H9 (cell line): Measurements from ENCODE around the gene SHMT1. TPM values are rescaled to one million over a fixed set of nuclear protein-coding genes. Genes with fewer than 3 reads are reported as not detected.

Experiments used
- DNase-seq: peaks from one replicate; pipeline ENCODE4 v3.0.0-alpha.2; 2017
- H2AFZ ChIP-seq: one replicate; pipeline ENCODE4 v1.6.1; 2013; ENCODE audit warnings: mild to moderate bottlenecking, low read length, control low read depth, moderate library complexity
- H2AK5ac ChIP-seq: 2 replicates; pipeline ENCODE4 v1.6.1; 2013; ENCODE audit warnings: low read length, control low read depth, mixed read lengths; ENCODE audit not compliant: insufficient read length
- H2BK120ac ChIP-seq: one replicate; pipeline ENCODE4 v1.6.1; 2013; ENCODE audit warnings: low read depth, mild to moderate bottlenecking, low read length, control low read depth, inconsistent platforms; ENCODE audit not compliant: poor library complexity, severe bottlenecking
- H2BK12ac ChIP-seq: 2 replicates; pipeline ENCODE4 v1.6.1; 2013; ENCODE audit warnings: low read length, control low read depth, mixed read lengths, low read depth; ENCODE audit not compliant: insufficient read length
- H2BK15ac ChIP-seq: 2 replicates; pipeline ENCODE4 v1.6.1; 2013; ENCODE audit warnings: low read depth, low read length, control low read depth
- H2BK20ac ChIP-seq: one replicate; pipeline ENCODE4 v1.6.1; 2013; ENCODE audit warnings: low read depth, mild to moderate bottlenecking, low read length, control low read depth, inconsistent platforms; ENCODE audit not compliant: poor library complexity, severe bottlenecking
- H2BK5ac ChIP-seq: 2 replicates; pipeline ENCODE4 v1.6.1; 2013; ENCODE audit warnings: low read length, control low read depth, mixed read lengths; ENCODE audit not compliant: insufficient read length
- H3K14ac ChIP-seq: 2 replicates; pipeline ENCODE4 v1.6.1; 2013; ENCODE audit warnings: low read length, control low read depth; ENCODE audit not compliant: insufficient read depth
- H3K18ac ChIP-seq: 2 replicates; pipeline ENCODE4 v1.6.1; 2013; ENCODE audit warnings: low read depth, mild to moderate bottlenecking, mixed read lengths, low read length, control low read depth; ENCODE audit not compliant: insufficient read length
- H3K23ac ChIP-seq: 2 replicates; pipeline ENCODE4 v1.6.1; 2013; ENCODE audit warnings: low read length, control low read depth, mixed read lengths, low read depth; ENCODE audit not compliant: insufficient read length
- H3K23me2 ChIP-seq: 2 replicates; pipeline ENCODE4 v1.6.1; 2013; ENCODE audit warnings: low read depth, mild to moderate bottlenecking, mixed read lengths, low read length, control low read depth; ENCODE audit not compliant: insufficient read length, poor library complexity, severe bottlenecking
- H3K27ac ChIP-seq: 2 replicates; pipeline ENCODE4 v1.5.1; 2013; ENCODE audit warnings: low read length, control low read depth, mixed read lengths, low read depth; ENCODE audit not compliant: insufficient read length
- H3K27me3 ChIP-seq: 2 replicates; pipeline ENCODE4 v1.6.1; 2013; ENCODE audit warnings: low read length, control low read depth, inconsistent platforms; ENCODE audit not compliant: insufficient read depth
- H3K4ac ChIP-seq: 2 replicates; pipeline ENCODE4 v1.6.1; 2013; ENCODE audit warnings: low read depth, mild to moderate bottlenecking, control low read depth, inconsistent platforms, low read length, moderate library complexity
- H3K4me1 ChIP-seq: 2 replicates; pipeline ENCODE4 v1.6.1; 2013; ENCODE audit warnings: low read length, control low read depth, inconsistent platforms; ENCODE audit not compliant: insufficient read depth
- H3K4me2 ChIP-seq: 2 replicates; pipeline ENCODE4 v1.6.1; 2013; ENCODE audit warnings: low read length, control low read depth, mixed read lengths; ENCODE audit not compliant: insufficient read length, insufficient read depth
- H3K56ac ChIP-seq: 2 replicates; pipeline ENCODE4 v1.6.1; 2013; ENCODE audit warnings: low read depth, mild to moderate bottlenecking, mixed read lengths, low read length, control low read depth; ENCODE audit not compliant: insufficient read length
- H3K79me1 ChIP-seq: 2 replicates; pipeline ENCODE4 v1.6.1; 2013; ENCODE audit warnings: low read depth, mild to moderate bottlenecking, moderate library complexity, low read length, control low read depth, inconsistent platforms; ENCODE audit not compliant: insufficient read depth, poor library complexity, severe bottlenecking
- H3K79me2 ChIP-seq: 2 replicates; pipeline ENCODE4 v1.6.1; 2013; ENCODE audit warnings: low read length, control low read depth, inconsistent platforms; ENCODE audit not compliant: insufficient read depth
- H3K9ac ChIP-seq: 2 replicates; pipeline ENCODE4 v1.6.1; 2013; ENCODE audit warnings: low read length, control low read depth, mixed read lengths; ENCODE audit not compliant: insufficient read length; ENCODE audit errors: extremely low read depth
- H3K9me3 ChIP-seq: one replicate; pipeline ENCODE4 v1.6.1; 2013; ENCODE audit warnings: low read depth, low read length, inconsistent platforms; ENCODE audit not compliant: control insufficient read depth
- H3T11ph ChIP-seq: one replicate; pipeline ENCODE4 v1.6.1; 2013; ENCODE audit warnings: mild to moderate bottlenecking, low read length, control low read depth, inconsistent platforms
- H4K20me1 ChIP-seq: one replicate; pipeline ENCODE4 v1.6.1; 2013; ENCODE audit not compliant: control insufficient read depth, insufficient read length, insufficient read depth
- H4K5ac ChIP-seq: 2 replicates; pipeline ENCODE4 v1.6.1; 2013; ENCODE audit warnings: low read depth, mild to moderate bottlenecking, mixed read lengths, low read length, control low read depth; ENCODE audit not compliant: insufficient read length
- H4K8ac ChIP-seq: replicated peaks from 2 replicates; pipeline ENCODE4 v1.6.1; 2013; ENCODE audit warnings: low read length, control low read depth, mixed read lengths, low read depth; ENCODE audit not compliant: insufficient read length
- H4K91ac ChIP-seq: 2 replicates; pipeline ENCODE4 v1.6.1; 2013; ENCODE audit warnings: low read depth, mild to moderate bottlenecking, moderate library complexity, mixed read lengths, low read length, control low read depth; ENCODE audit not compliant: insufficient read length
- H3K27ac Mint-ChIP-seq, 3 experiments: 2 replicates in 2 of 3; 3 replicates in 1 of 3; pipeline ENCODE4 v1.8.0; 2020 to 2021; ENCODE audit warnings: mixed read lengths in 3 of 3, mild to moderate bottlenecking in 1 of 3, moderate library complexity in 1 of 3
- H3K27me3 Mint-ChIP-seq: 2 replicates; pipeline ENCODE4 v1.8.0; 2021; ENCODE audit warnings: low read depth, mild to moderate bottlenecking, moderate library complexity, mixed read lengths
- H3K36me3 Mint-ChIP-seq, 3 experiments: 2 replicates in 2 of 3; 3 replicates in 1 of 3; pipeline ENCODE4 v1.8.0; 2020 to 2021; ENCODE audit warnings: low read depth in 3 of 3, mixed read lengths in 3 of 3; ENCODE audit not compliant: insufficient read depth in 1 of 3
- H3K4me1 Mint-ChIP-seq, 2 experiments: 2 replicates each; pipeline ENCODE4 v1.8.0; 2020; ENCODE audit warnings: mixed read lengths in 2 of 2
- H3K4me3 Mint-ChIP-seq, 2 experiments: 2 replicates in 1 of 2; 3 replicates in 1 of 2; pipeline ENCODE4 v1.8.0; 2020 to 2021; ENCODE audit warnings: mild to moderate bottlenecking in 2 of 2, mixed read lengths in 2 of 2, moderate library complexity in 1 of 2
- H3K9me3 Mint-ChIP-seq, 2 experiments: 2 replicates in 1 of 2; 3 replicates in 1 of 2; pipeline ENCODE4 v1.8.0; 2020; ENCODE audit warnings: mild to moderate bottlenecking in 2 of 2, mixed read lengths in 2 of 2, moderate library complexity in 1 of 2
- WGBS: extraction: QIAGEN DNeasy Blood & Tissue Kit; methylation state at CpG from one replicate; pipeline ENCODE4 v1.1.7; 2013; ENCODE audit warnings: missing lambda C conversion rate, low lambda C conversion rate, mixed read lengths; ENCODE audit not compliant: insufficient read length; ENCODE audit errors: extremely low coverage; 5-methylcytosine and 5-hydroxymethylcytosine counted together
- total RNA-seq: library from RNA; stranded (reverse); gene quantifications from 2 replicates; pipeline ENCODE4 v1.2.1, GENCODE V29; 2021
- TF ChIP-seq, protein P1 (sequence below): fragments of 200-600 bp; sonication (generic); conservative IDR thresholded peaks from 3 replicates; pipeline ENCODE4 v1.8.0; 2021; ENCODE audit warnings: antibody characterized with exemption, mild to moderate bottlenecking

The SHMT1 gene
- total RNA-seq, 1 experiment from 2014 or later: 42.8 TPM

GRCh38 chr17:18368946-18369345, 5.6 kb upstream of the SHMT1 start:
- Histone ChIP-seq H3K56ac (no peak overlapping the region), H3K18ac (no peak overlapping the region), H3K4me1 (no peaks in the 10 kb centered on the region), H3K9me3 (no peaks in the 10 kb centered on the region), H4K91ac (no peak overlapping the region), H3K4ac (no peak overlapping the region), H2BK5ac (no peak overlapping the region), H2BK20ac (no peak overlapping the region), H2AFZ (no peak overlapping the region), H4K5ac (no peak overlapping the region), H3K23ac (no peak overlapping the region), H2BK12ac (no peak overlapping the region), H3K79me2 (no peaks in the 10 kb centered on the region), H3K27me3 (no peaks in the 10 kb centered on the region), H2BK120ac (no peak overlapping the region), H2BK15ac (no peak overlapping the region), H3K27ac (no peak overlapping the region), H3K9ac (no peak overlapping the region), H4K20me1 (no peaks in the 10 kb centered on the region), H3T11ph (no peak overlapping the region), H2AK5ac (no peak overlapping the region), H3K23me2 (no peaks in the 10 kb centered on the region), H3K4me2 (no peak overlapping the region), H3K79me1 (no peaks in the 10 kb centered on the region), H3K14ac (no peak overlapping the region), H4K8ac (no peak overlapping the region)
- H3K27ac Mint-ChIP-seq: no peak overlapping the region
- H3K27me3 Mint-ChIP-seq: peaks cover 2% of the 10 kb centered on the region
- no peaks in the 10 kb centered on the region; a peak in 1 of 4 replicates for H3K4me1 Mint-ChIP-seq
- H3K36me3 Mint-ChIP-seq: no peaks in the 10 kb centered on the region
- WGBS: no CpG with 5 or more reads among the region's 8 CpGs
- DNase-seq: no peak
- H3K4me3 Mint-ChIP-seq: no peak overlapping the region
- TF ChIP-seq, protein P1, sequence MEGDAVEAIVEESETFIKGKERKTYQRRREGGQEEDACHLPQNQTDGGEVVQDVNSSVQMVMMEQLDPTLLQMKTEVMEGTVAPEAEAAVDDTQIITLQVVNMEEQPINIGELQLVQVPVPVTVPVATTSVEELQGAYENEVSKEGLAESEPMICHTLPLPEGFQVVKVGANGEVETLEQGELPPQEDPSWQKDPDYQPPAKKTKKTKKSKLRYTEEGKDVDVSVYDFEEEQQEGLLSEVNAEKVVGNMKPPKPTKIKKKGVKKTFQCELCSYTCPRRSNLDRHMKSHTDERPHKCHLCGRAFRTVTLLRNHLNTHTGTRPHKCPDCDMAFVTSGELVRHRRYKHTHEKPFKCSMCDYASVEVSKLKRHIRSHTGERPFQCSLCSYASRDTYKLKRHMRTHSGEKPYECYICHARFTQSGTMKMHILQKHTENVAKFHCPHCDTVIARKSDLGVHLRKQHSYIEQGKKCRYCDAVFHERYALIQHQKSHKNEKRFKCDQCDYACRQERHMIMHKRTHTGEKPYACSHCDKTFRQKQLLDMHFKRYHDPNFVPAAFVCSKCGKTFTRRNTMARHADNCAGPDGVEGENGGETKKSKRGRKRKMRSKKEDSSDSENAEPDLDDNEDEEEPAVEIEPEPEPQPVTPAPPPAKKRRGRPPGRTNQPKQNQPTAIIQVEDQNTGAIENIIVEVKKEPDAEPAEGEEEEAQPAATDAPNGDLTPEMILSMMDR: no peak
- H3K9me3 Mint-ChIP-seq: no peaks in the 10 kb centered on the region
